ENCODE results near the gene SYT15B. TPM values are rescaled to one million over a fixed set of nuclear protein-coding genes. Genes with fewer than 3 reads are reported as not detected.
"Not testable (repeated sequence)": the region's sequence is repeated elsewhere in the genome, so short reads cannot be mapped to it uniquely, and the experiment has no call there.

Gene SYT15B
- 1.0 and 9.3 TPM in 2 replicates for total RNA-seq (2014; rRNA removed; shearing (Covaris generic))

DNA sequence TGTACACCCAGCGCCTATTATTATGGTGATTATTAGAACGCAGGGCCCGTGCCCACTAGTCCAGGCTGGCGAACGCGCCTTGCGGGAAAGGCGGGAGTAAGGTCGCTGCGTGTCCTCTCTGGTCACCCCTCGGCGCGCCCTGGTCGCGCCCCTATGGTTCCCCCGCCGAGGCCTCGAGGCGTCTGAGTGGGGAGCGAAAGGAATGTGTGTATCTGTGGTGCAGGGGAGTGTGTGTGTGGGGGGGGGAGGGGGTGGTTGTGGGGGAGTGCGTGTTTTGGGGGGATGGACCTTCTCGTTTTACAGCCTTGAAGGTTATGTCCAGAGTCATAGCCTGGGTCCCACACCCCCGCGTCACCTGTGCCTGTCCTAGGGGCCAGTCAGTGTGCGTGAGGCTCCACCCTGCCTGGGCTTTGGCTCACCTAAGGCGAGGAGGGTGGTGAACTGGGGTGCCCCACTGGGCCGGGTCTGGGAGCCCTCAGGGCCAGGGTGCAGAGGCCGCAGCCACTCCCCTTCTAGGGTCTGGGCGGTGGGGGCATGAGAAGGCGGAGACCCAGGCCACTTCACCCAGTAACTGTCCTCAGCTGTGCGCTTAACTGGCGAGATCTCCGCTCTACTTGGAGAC, at the start of gene SYT15B:
Gene SYT15B, minus strand, starts transcription at position 39 of the 622 bp plus-strand sequence. CDS start 952 bp downstream, outside the sequence.
- H3K9me3 ChIP-seq (replicated peaks); H3K4me3 ChIP-seq; H3K36me3 ChIP-seq; H3K27me3 ChIP-seq (replicated peaks); H3K4me1 ChIP-seq (replicated peaks); H3K27ac ChIP-seq: not testable (repeated sequence)
- peak in 1 of 2 experiments; percentile 0 for DNase-seq (ENCODE audit: low read depth in 1 of 2, low spot score in 2 of 2)

DNA sequence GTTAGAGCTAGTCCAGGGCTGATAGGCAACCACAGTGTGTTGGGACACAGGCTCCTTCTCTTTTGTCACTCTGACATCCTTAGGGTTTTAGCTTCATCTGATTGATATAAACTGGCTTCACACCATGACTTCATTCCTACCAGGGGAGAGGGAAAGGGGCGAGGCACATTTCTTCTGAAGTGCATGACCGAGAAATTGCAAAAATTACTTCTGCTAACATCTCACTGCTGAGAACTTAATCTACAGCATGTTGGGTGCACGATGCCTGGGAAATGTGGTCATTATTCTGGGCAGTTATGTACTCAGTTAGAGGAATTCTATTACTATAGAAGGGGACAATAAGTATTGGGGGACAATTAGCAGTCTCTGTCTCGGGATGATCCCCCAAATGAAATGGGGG, 16.2 kb upstream of the SYT15B start:
- not testable (repeated sequence) for H3K4me3 ChIP-seq; DNase-seq (ENCODE audit: low read depth in 1 of 2, low spot score in 2 of 2); H3K36me3 ChIP-seq; H3K27ac ChIP-seq; H3K27me3 ChIP-seq (replicated peaks); H3K4me1 ChIP-seq (replicated peaks); H3K9me3 ChIP-seq (replicated peaks)

DNA sequence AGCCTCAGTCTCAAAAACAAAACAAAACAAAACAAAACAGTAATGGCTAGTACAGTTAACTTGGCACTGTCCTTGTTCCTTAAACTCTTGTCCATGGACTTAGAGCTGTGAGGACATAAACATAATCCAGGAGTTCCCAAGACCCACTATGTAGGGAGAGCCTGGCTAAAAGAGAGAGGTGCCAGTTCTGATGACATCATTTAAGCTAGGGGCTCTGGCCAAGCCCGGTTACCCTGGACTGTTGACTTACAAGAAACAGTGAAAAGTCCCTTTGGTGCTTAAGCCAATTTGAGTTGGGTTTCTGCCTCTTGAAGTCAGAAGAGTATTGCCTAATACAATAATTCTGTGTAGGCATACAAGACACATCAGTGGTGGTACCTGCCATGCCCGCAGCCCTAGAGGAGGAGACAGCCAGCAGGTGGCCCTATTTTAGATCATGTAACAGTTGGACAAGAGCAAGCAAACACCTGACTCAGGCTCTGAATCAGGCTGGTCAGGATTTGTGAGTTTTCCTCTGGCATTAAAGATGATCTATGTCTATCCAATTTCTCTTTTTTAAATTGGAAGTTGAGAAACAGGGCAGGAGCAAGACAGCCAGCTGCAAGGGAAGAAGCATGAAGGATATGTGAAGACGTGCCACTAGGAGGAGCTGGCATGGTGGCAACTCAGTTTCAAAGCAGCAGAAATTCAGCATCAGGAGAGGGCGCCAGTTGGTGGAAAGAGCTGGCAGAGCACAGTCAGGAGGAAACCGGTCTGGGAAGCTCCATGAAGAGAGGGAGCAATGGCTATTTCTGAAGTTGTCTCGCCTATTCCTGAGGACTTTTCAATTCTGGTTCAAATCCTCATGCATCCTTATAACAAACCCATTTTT, 12.2 kb upstream of the SYT15B start:
- not testable (repeated sequence) for H3K27me3 ChIP-seq (replicated peaks); H3K27ac ChIP-seq; H3K4me3 ChIP-seq; H3K4me1 ChIP-seq (replicated peaks); H3K9me3 ChIP-seq (replicated peaks); H3K36me3 ChIP-seq
- DNase-seq (ENCODE audit: low read depth in 1 of 2, low spot score in 2 of 2), result peak; percentile 54 to 60

DNA sequence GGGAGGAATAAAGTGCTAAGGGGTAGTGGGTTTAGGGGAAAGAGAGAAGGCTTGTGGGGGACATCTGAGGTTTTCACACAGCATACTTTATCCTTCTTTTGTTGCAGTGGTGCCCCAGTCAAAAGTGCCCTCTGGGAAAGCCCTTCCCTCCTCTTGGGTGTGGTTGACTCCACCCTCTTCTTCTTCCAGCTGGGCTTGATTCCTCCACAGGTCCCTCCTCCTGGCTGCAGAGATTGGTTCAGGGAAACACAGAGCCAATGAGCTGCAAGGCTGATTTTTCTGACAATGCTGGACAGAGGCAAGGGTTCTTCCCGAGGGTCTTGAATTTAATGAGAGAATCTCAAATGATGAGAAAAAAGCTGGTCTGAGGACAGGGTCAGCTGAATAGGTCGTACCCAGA, 7.4 kb upstream of the SYT15B start:
- H3K27ac ChIP-seq; H3K36me3 ChIP-seq; H3K4me1 ChIP-seq (replicated peaks); DNase-seq (ENCODE audit: low read depth in 1 of 2, low spot score in 2 of 2); H3K4me3 ChIP-seq; H3K27me3 ChIP-seq (replicated peaks); H3K9me3 ChIP-seq (replicated peaks): not testable (repeated sequence)

DNA sequence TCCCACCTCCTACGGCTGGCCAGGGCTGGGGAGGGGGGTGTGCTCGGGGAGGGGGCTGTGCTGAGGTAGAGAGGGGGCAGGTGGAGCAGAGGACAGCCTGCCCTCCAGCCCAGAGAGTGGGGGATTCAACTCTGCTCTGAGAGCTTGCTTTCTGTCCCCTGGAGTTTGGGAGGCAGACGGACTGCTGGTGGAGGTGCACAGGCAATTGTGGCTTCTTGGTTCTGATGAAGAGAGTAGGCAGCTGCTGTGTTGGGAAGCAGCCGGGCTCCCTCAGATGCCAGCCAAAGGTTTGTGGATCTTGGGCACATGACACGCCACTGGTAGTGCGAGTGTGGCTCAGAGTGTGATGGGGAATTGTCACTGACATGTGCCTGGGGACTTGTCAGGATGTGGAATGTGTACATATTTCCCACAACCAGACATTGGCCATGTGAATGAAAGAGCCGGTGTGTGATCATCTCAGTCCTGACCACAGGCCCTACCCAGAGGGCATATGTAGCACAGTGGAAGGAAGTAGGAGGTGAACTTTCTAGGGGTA, 5.3 kb upstream of the SYT15B start:
- H3K36me3 ChIP-seq; H3K9me3 ChIP-seq (replicated peaks); H3K4me3 ChIP-seq; H3K4me1 ChIP-seq (replicated peaks); H3K27me3 ChIP-seq (replicated peaks); H3K27ac ChIP-seq: not testable (repeated sequence)
- DNase-seq (ENCODE audit: low read depth in 1 of 2, low spot score in 2 of 2), result peak in 1 of 2 experiments; percentile 0

DNA sequence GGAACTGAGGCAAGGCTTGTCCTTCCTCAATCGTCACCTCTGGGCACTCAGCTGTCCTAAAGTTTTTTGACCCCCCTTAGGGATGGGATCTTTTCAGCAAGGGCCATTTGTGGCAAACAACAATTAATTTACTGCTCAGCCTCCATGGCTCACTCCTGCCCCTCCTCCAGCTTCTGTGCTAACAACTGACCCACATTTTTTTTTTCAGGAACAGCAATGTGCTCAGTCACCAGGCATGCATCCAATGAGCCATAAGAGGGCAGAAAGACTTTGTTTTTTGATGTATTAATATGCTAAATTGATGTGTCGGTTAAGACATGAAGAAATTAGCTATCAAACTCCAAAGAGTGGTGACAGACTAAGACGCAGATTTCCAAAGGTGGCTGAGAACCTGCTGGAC, 4.7 kb upstream of the SYT15B start:
- peak; percentile 25 to 32 for DNase-seq (ENCODE audit: low read depth in 1 of 2, low spot score in 2 of 2)
- not testable (repeated sequence) for H3K4me1 ChIP-seq (replicated peaks)

DNA sequence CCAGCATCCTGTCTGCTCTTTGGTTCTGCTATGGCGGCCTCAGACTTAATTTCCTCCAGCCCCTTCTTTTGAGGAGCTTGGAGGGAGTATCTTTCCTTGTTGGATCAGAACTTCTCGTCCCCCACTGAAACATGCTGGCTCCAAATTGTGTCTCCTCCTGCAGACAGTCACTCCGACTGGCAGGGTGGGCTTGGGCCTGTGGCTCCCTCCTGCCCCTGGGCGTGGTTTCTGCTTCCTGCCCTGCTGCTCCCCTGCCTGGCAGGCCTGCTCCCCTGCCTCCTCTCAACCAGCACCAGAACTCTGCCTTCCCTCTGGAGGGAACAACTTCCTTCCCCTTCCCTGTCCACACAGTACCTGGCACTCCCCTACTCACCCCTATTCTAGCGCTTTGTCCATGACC, 3.8 kb upstream of the SYT15B start:
- H3K36me3 ChIP-seq; DNase-seq (ENCODE audit: low read depth in 1 of 2, low spot score in 2 of 2); H3K4me3 ChIP-seq; H3K4me1 ChIP-seq (replicated peaks); H3K27ac ChIP-seq; H3K27me3 ChIP-seq (replicated peaks); H3K9me3 ChIP-seq (replicated peaks): not testable (repeated sequence)

More for the DNA sequence above, 4.7 kb upstream of the SYT15B start:
- not testable (repeated sequence) for H3K27ac ChIP-seq; H3K36me3 ChIP-seq; H3K4me3 ChIP-seq; H3K27me3 ChIP-seq (replicated peaks); H3K9me3 ChIP-seq (replicated peaks)

DNA sequence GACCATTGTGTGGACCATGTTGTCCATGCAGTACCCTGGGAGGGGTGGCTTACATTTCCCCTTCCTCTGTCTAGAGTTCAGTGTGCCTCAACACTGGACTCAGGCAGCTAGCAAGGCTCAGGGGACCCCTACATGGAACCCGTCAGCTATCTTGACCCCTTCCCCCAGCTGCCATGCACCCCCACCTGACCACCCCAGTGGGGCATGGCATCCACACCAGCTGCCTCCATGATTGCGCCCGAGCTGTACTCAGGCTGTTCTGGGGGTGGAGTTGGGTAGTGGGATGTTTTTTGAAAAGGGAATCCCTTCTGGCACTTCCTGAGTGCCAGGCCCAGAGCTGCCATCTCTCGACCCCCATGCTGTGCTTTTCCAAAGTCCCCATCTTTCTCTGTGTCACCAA, 1.8 kb upstream of the SYT15B start:
- H3K27me3 ChIP-seq (replicated peaks); DNase-seq (ENCODE audit: low read depth in 1 of 2, low spot score in 2 of 2); H3K4me3 ChIP-seq; H3K36me3 ChIP-seq; H3K9me3 ChIP-seq (replicated peaks); H3K27ac ChIP-seq; H3K4me1 ChIP-seq (replicated peaks): not testable (repeated sequence)

DNA sequence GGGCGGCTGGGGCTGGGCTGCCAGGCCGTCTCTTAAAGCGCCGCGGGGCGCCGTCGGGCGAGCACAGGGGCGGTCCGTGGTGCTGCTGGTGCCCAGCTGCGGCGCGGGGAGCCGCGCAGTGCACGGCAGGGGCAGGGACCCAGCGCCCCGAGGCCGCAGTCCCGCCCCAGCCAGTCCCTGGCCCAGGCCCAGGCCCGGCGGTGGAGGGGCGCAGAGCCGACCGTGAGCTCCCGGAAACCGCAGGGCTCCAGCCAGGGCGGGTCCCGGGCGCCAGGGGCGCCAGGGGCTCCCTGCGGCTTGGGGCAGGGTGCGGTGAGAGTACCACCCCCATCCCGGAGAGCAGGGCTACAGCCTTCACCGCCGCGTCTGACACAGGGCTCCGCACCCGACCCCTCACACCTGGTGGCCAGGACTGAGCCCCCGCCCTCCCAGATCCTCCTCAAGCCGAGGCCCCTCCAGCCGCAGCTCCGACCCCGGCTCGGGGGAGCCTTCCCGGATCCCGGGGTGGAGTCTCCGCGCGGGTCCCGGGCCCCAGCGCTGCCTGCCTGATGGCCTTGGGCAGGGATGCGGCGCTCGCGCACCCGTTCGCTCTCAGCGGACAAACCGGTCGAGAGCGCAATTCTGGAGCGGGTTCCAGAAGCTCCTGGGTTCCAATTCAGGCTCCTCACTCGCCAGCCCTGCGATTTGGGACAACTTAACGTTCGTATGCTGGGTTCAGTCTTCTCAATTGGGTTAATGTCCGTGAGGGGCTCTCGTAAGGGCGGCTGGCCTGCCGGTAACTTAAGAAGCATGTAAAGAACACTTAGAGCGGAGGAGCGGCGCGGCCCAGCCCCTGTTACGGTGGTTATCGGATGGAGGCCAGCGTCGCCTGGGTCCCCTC, 478 bp downstream of the SYT15B start:
- H3K4me1 ChIP-seq (replicated peaks); H3K36me3 ChIP-seq; H3K9me3 ChIP-seq (replicated peaks); H3K4me3 ChIP-seq; H3K27ac ChIP-seq; H3K27me3 ChIP-seq (replicated peaks): not testable (repeated sequence)
- peak; percentile 0 to 30 for DNase-seq (ENCODE audit: low read depth in 1 of 2, low spot score in 2 of 2)

DNA sequence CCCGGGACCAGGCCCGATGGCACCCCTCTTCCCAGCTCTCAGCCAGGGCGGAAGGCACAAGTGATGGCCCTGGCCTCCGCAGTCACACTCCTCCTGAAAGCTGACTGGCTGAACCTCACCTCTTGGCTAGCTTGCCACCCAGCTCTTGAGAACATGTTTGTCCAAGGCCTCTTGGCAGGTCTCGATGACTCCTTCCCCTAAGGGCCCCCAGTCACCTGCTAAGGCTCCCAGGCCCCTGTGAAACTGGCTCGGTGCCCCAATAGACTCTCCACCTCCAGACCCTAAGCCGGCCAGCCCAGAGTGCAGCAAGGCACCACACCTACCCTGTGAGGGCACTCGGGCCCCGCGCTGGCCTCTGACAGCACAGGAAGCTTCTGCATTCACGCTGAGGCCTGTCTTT, 4.5 kb downstream of the SYT15B start:
- not testable (repeated sequence) for H3K4me3 ChIP-seq; H3K4me1 ChIP-seq (replicated peaks); H3K27me3 ChIP-seq (replicated peaks); DNase-seq (ENCODE audit: low read depth in 1 of 2, low spot score in 2 of 2); H3K27ac ChIP-seq; H3K9me3 ChIP-seq (replicated peaks); H3K36me3 ChIP-seq

DNA sequence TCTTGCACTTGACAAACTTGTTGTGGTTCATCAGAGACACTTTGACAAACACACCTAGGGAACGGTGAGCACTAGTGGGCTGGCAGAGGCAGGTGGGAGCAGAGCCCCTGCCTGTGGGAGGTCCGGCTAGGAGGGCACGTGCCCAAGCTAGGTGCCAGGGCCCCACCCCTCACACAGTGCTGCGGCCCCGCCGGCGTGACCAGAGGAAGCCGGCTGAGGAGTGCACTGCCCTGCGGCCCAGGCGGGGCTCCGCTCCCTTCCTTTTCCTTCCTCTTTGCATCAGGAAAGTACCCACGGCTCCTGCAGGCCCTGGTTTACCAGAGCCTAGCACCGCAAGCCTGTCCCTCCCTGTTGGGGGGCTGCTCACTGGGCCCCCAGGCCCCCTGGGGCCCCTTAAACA, 7.2 kb downstream of the SYT15B start:
- H3K9me3 ChIP-seq (replicated peaks); DNase-seq (ENCODE audit: low read depth in 1 of 2, low spot score in 2 of 2); H3K27me3 ChIP-seq (replicated peaks); H3K27ac ChIP-seq; H3K36me3 ChIP-seq; H3K4me3 ChIP-seq; H3K4me1 ChIP-seq (replicated peaks): not testable (repeated sequence)

DNA sequence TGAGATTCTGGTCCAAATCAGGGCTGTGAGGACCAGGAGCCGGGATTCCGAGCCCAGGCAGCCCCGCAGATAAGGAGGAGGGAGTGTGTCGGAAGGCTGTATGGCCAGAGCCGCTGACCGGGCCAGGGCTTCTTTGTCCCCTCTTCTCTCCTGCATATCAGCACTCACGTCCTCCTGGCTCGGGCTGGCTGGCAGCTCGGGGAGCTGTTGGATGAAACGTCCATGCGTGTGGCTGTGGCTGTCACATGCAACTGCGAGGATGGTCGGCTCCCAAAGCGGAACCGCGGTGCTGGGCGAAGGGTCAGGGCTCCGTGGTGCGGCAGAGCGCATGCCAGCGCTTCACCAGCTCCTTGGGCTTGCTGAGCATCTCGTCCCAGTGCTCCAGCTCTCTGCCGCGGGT, 9.5 kb downstream of the SYT15B start:
- not testable (repeated sequence) for DNase-seq (ENCODE audit: low read depth in 1 of 2, low spot score in 2 of 2); H3K36me3 ChIP-seq; H3K9me3 ChIP-seq (replicated peaks); H3K27me3 ChIP-seq (replicated peaks); H3K4me1 ChIP-seq (replicated peaks); H3K27ac ChIP-seq; H3K4me3 ChIP-seq

DNA sequence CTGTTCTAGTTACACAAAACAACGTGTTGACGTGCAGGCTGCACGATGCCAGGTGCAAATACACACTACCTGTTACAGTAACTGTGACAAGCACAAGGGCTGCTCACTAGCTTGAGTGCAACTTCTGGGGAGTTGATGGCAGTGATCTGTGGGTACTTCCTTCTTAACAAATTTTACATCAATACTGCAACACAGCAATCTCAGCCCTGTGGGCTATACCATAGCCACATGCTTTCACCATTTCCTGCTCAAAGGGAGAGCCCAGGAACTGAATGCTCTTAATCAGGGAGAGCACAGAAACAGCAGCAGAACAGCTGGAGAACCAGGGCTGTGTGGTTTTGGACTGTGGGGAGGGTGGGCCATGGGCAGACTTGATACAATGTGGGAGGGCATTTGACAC, 10.2 kb downstream of the SYT15B start:
- H3K27me3 ChIP-seq (replicated peaks); H3K4me1 ChIP-seq (replicated peaks); H3K9me3 ChIP-seq (replicated peaks); H3K4me3 ChIP-seq; DNase-seq (ENCODE audit: low read depth in 1 of 2, low spot score in 2 of 2); H3K36me3 ChIP-seq; H3K27ac ChIP-seq: not testable (repeated sequence)

DNA sequence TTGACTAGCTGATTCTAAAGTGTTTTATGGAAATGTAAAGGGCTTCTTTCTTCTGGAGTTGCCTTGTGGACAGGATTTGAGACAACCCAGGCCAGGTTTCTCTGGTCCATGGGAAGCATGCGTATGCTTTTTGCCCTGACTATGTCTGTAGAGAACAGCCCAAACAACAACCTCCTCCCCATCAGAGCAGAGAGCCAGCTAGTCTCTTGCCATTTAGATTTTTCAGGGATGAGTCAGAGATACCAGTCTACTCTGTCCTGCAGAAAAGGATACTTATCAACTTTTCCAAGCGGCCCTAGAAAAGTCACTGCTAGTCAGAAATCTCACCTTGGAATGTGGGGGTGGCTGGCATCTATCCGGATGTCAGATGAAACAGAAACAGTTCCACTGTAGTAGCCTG, 11.6 kb downstream of the SYT15B start:
- not testable (repeated sequence) for H3K36me3 ChIP-seq; H3K27me3 ChIP-seq (replicated peaks); H3K4me1 ChIP-seq (replicated peaks); DNase-seq (ENCODE audit: low read depth in 1 of 2, low spot score in 2 of 2); H3K9me3 ChIP-seq (replicated peaks); H3K4me3 ChIP-seq; H3K27ac ChIP-seq
